ENCODE measurements around the gene KRTDAP.

KRTDAP gene

GRCh38 chr19:35454663-35455062 lies 35.6 kb downstream of the KRTDAP start:
- no peak for DNase-seq (ENCODE audit: low read depth in 3 of 3)

DNA sequence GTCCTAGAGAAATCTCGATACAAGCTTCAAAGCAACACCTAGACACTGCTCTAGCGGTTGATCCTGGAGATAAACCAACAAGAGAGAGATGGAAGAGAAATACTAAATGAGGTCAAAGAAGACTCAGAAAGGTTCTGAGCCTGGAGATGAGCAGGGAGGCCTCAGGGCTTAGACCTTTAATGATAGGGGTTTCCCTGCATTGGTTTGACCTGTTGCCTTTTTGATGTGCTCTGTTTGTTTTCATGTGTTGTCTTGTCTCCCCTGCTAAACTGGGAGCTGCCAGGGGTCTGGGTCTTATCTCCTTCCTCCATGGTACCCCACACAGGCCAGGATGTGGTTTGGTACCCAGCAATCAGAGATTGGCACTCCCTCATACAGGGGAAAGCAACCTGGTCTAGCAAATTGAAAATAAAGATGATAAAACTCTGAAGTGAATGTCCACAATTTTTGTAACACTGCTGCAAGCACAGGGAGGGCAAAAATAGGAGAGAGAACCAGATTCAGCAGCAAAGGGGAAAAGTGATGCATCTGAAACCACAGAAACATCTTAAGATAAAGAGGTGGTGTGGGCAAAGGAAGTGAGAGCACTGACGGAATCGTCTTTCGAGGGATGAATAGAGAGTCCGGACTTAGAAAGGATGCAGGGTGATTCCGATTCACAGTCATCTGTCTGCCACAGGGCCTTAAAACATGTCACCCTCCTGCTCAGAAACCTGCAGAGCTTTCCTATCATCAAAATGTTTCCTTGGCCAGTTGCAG lies 38.7 kb downstream of the KRTDAP start:
- peak in 1 of 3 experiments; percentile 7 for DNase-seq (ENCODE audit: low read depth in 3 of 3)

- DNase-seq (ENCODE audit: low read depth in 3 of 3), result no peak
Observed at GRCh38 chr19:35449359-35450043, 40.8 kb downstream of the KRTDAP start.

- no peak for DNase-seq (ENCODE audit: low read depth in 3 of 3)
Observed at GRCh38 chr19:35447606-35448469, 42.4 kb downstream of the KRTDAP start, which contains the start of gene FFAR2. Gene FFAR2, plus strand, starts transcription at chr19:35448257. Its CDS starts 1,458 bp downstream, at chr19:35449715.

DNA sequence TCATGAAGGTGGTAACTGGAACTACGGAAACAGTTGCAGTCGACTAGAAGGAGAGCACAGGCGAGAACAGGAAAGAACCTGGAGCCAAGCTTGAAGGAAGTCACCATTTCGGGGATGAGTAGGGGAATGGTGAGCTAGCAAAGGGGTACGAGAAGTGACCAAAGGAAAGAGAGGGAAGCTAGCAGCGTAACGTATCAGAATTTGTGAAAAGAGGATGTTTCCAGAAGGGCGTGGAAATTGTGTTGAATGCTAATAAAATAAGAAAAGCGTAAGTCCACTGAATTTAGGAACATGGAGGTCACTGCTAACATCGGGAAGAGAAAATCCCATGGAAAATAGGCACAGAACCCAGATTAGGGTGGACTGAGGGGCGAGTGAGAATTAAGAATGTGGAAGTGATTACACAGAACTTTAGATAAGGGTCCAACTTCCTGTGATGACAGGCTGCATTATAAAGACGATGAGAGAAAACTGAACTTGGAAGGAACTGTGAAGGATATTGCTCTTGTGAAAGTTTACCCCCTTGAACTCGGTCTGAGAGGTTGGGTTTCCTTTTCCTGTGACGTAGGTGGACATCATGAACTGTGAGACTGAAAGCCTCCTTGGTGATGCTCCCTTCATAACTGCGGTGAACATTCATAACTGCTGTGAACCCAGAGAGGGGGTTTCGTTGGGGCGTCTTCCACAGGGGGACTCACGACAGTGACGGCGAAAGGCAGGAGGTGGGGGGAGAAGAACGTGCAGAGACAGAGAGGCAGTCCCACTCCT lies 44.3 kb downstream of the KRTDAP start:
- no peak for DNase-seq (ENCODE audit: low read depth in 3 of 3)

DNA sequence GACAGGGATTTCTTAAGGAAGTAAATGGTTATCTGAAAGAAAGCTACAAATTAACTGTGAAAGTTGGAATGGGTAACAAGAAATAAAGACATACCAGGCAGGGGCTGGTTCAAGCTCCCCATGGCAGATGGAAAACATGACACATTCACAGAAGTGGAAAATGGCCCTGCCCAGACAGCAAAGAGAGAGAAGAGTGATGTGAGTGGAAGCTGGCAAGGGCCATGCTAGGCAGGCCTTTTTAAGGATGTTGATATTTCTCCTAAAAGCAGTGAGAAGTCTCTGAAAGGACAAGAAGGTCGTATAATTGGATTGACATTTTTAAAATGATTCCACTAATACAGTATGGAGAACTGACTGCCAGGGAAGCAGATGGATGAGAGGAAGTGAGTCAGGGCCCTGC lies 45.5 kb downstream of the KRTDAP start:
- no peak for DNase-seq (ENCODE audit: low read depth in 3 of 3)

DNA sequence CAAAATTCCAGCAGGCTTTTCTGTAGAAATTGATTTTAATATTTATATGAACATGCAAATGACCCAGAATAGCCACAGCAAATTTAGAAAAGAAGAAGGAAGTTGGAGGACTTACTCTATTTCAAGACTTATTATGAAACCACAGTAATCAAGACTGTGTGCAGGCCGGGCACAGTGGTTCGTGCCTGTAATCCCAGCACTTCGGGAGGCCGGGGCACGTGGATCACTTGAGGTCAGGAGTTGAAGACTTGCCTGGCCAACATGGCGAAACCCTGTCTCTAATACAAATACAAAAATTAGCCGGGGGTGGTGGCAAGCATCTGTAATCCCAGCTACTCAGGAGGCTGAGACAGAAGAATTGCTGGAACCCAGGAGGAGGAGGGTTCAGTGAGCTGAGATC lies 48.2 kb downstream of the KRTDAP start:
- no peak for DNase-seq (ENCODE audit: low read depth in 3 of 3)

DNA sequence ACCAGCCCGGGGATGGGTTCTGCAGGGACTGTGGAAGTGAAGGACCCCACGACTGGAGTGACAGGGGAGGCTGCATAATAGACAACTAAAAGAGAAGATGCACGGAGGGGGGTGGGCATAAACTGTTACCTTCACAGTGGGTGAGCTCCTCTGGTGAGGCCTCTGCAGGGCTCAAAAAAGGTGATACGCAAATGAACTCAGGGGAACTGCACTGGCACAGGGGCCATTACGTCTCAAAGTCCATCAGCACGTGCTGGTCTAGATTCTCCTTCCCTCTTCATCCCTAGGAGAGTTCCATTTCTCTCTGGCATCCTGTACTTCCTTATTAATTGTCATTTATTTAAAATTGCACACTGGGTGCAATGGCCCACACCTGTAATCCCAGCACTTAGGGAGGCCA lies 50.3 kb downstream of the KRTDAP start:
- DNase-seq (ENCODE audit: low read depth in 3 of 3), result no peak

DNA sequence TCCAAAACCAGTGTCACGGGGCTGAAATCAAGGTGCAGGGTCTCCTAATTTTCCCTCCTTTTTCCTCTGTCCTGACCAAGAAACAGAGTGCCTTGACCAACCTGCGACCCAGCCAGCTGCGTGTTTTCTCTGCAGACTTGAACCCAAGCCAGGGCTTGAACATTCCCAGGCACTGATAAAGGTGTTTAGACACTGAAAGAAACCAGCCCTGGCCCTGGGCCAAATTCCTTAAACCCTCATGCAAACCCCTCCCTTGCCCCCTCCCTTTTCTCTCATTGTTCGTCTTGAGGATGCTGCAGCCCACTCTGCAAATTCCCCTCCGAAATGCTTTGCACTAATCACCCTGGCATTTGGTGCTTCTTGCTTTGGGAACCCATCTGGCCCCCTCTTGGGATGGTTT lies 51.7 kb downstream of the KRTDAP start:
- no peak for DNase-seq (ENCODE audit: low read depth in 3 of 3)

DNA sequence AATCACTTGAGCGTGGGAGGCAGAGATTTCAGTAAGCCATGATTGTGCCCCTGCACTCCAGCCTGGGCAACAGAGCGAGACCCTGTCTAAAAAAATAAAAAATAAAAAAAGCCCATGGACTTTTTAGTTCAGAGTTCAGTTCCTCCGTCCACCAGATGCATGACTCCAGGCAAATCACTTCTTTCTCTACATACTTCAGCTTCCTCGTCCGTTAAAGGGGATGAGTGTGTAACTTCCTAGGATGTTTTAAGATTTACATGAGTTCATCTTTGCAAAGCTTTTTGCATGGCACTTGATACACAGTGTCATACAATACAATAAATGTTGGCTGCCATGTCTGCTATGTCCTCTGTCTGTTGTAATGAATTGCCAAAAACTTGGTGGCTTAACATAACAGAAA lies 52.2 kb downstream of the KRTDAP start:
- no peak for DNase-seq (ENCODE audit: low read depth in 3 of 3)

DNA sequence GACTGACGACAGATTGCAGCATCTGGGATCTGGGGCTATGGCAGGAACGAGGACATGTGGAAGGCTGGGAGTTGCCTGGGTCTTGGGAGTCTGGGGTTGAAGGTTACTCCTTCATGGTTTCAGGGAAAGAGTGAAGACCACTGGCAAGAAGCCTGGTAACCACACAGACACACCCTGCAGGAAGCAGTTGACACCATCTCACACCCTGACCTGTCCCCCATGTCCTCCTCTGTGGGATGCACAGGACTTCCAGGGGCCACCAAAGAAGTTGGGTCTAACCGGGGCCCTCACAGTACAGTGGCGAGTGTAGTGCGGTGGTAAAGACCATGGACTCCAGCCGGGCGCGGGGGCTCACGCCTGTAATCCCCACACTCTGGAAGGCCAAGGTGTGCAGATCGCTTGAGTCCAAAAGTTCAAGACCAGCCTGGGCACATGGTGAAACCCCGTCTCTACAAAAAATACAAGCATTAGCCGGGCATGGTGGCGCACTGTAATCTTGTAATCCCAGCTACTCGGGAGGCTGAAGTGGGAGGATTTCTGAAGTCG lies 52.8 kb downstream of the KRTDAP start:
- DNase-seq (ENCODE audit: low read depth in 3 of 3), result no peak
